CD8-positive, alpha-beta memory T cell (primary cell): ENCODE measurements around the gene FOXM1. TPM values are rescaled to one million over a fixed set of nuclear protein-coding genes. Genes with fewer than 3 reads are reported as not detected.
A peak's percentile ranks its signal among the peaks of the same experiment; 100 is the strongest.

Source experiments
- CTCF ChIA-PET: fragments of 350-600 bp; sonication (Branson Sonifier 250); formaldehyde crosslinking; loops from one replicate; lab custom pipeline; 2021; ENCODE audit warnings: antibody characterized with exemption; lab: Charles Lee
- POLR2A ChIA-PET: fragments of 350-600 bp; sonication (Branson Sonifier 250); formaldehyde crosslinking; loops from one replicate; lab custom pipeline; 2021; ENCODE audit warnings: antibody characterized with exemption; lab: Charles Lee
- DNase-seq, 5 donors: peaks; one replicate each; pipeline versions ENCODE4 v3.0.0 to v3.0.0-alpha.2; 2020 to 2022; ENCODE audit warnings: mixed read lengths in 1 of 5
- H3K27ac ChIP-seq: one replicate; pipeline ENCODE4 v1.7.0; 2013; ENCODE audit warnings: low read depth, mild to moderate bottlenecking, low read length, moderate library complexity
- H3K27me3 ChIP-seq: 2 replicates; pipeline ENCODE4 v1.7.0; 2013; ENCODE audit warnings: low read length, mild to moderate bottlenecking; ENCODE audit not compliant: insufficient read depth, poor library complexity, severe bottlenecking
- H3K36me3 ChIP-seq: 2 replicates; pipeline ENCODE4 v1.7.0; 2013; ENCODE audit warnings: mild to moderate bottlenecking, low read length, moderate library complexity; ENCODE audit not compliant: insufficient read depth
- H3K4me1 ChIP-seq: 2 replicates; pipeline ENCODE4 v1.7.0; 2013; ENCODE audit warnings: mild to moderate bottlenecking, low read length, moderate library complexity; ENCODE audit not compliant: insufficient read depth
- H3K4me3 ChIP-seq: 2 replicates; pipeline ENCODE4 v1.7.0; 2013; ENCODE audit warnings: mild to moderate bottlenecking, low read length
- H3K9me3 ChIP-seq: 2 replicates; pipeline ENCODE4 v1.7.0; 2013; ENCODE audit warnings: mild to moderate bottlenecking, low read length
- H3K27ac Mint-ChIP-seq, 8 donors: one replicate each; pipeline ENCODE4 v1.8.0; 2020 to 2021; ENCODE audit warnings: mixed read lengths in 8 of 8, mild to moderate bottlenecking in 6 of 8, inconsistent platforms in 3 of 8, moderate library complexity in 3 of 8
- H3K27me3 Mint-ChIP-seq, 2 donors: one replicate each; pipeline ENCODE4 v1.8.0; 2020 to 2021; ENCODE audit warnings: mixed read lengths in 2 of 2, mild to moderate bottlenecking in 1 of 2, moderate library complexity in 1 of 2
- H3K36me3 Mint-ChIP-seq, 3 donors: one replicate each; pipeline ENCODE4 v1.8.0; 2020 to 2021; ENCODE audit warnings: mixed read lengths in 3 of 3, inconsistent platforms in 1 of 3, mild to moderate bottlenecking in 1 of 3
- H3K4me1 Mint-ChIP-seq, 3 donors: one replicate each; pipeline ENCODE4 v1.8.0; 2020 to 2021; ENCODE audit warnings: mixed read lengths in 3 of 3, inconsistent platforms in 1 of 3, mild to moderate bottlenecking in 1 of 3
- H3K4me3 Mint-ChIP-seq, 7 donors: one replicate each; pipeline ENCODE4 v1.8.0; 2020 to 2021; ENCODE audit warnings: mixed read lengths in 7 of 7, mild to moderate bottlenecking in 6 of 7, moderate library complexity in 4 of 7, inconsistent platforms in 2 of 7
- H3K9me3 Mint-ChIP-seq, 5 donors: one replicate each; pipeline ENCODE4 v1.8.0; 2020 to 2022; ENCODE audit warnings: mixed read lengths in 5 of 5, mild to moderate bottlenecking in 3 of 5, moderate library complexity in 2 of 5, inconsistent platforms in 1 of 5
- polyA plus RNA-seq: library from polyadenylated mRNA; unstranded; fragments of 300-500 nt; fragmentation: Illumina TruSeq; gene quantifications from one replicate; pipeline ENCODE4 v1.2.3, GENCODE V29; 2021
- total RNA-seq, 2 experiments: library from RNA; stranded (reverse); gene quantifications; one replicate each; pipeline ENCODE4 v1.2.3, GENCODE V29; 2021

FOXM1 gene
- total and polyA plus RNA-seq, 3 experiments from 2014 or later: 0.15 to 67.5 (median 66.2) TPM

GRCh38 chr12:2834581-2835491 is 42.1 kb downstream of the FOXM1 start, which contains the start of gene NRIP2:
NRIP2 (minus strand) TSS chr12:2835035; CDS start chr12:2834983, 52 bp downstream.
- ChIA-PET CTCF (no interaction called here), POLR2A (no interaction called here)
- H3K27ac Mint-ChIP-seq: peak within 1 kb of the TSS in 3 of 8 donors; percentile 24 to 65 (median 52)
- no peaks in the 10 kb centered on the region for H3K4me1 ChIP-seq
- H3K27me3 ChIP-seq: no peaks in the 10 kb centered on the region
- H3K27me3 Mint-ChIP-seq: no peaks in the 10 kb centered on the region
- peaks cover 11% of the 10 kb centered on the region for H3K36me3 ChIP-seq
- peaks cover 0 to 8% (median 5%) of the 10 kb centered on the region in 3 donors for H3K4me1 Mint-ChIP-seq
- H3K27ac ChIP-seq: no peak within 1 kb of the TSS
- H3K9me3 Mint-ChIP-seq: no peaks in the 10 kb centered on the region
- no peak within 1 kb of the TSS for H3K4me3 ChIP-seq
- H3K9me3 ChIP-seq: no peaks in the 10 kb centered on the region
- peaks cover 9 to 50% (median 16%) of the 10 kb centered on the region in 3 donors for H3K36me3 Mint-ChIP-seq
- H3K4me3 Mint-ChIP-seq: no peak within 1 kb of the TSS
- DNase-seq: no peak

GRCh38 chr12:2833810-2834209 is 43.2 kb downstream of the FOXM1 start:
- ChIA-PET POLR2A (no interaction called here), CTCF (no interaction called here)
- Mint-ChIP-seq H3K36me3 (peaks cover 0 to 48% (median 9%) of the 10 kb centered on the region in 3 donors), H3K9me3 (no peaks in the 10 kb centered on the region), H3K27me3 (no peaks in the 10 kb centered on the region), H3K4me1 (peaks cover 0 to 8% (median 5%) of the 10 kb centered on the region in 3 donors), H3K4me3 (no peak overlapping the region), H3K27ac (no peak overlapping the region)
- no peaks in the 10 kb centered on the region for H3K4me1 ChIP-seq
- no peaks in the 10 kb centered on the region for H3K27me3 ChIP-seq
- no peak overlapping the region for H3K4me3 ChIP-seq
- peaks cover 11% of the 10 kb centered on the region for H3K36me3 ChIP-seq
- DNase-seq: no peak
- no peak overlapping the region for H3K27ac ChIP-seq
- no peaks in the 10 kb centered on the region for H3K9me3 ChIP-seq

DNA sequence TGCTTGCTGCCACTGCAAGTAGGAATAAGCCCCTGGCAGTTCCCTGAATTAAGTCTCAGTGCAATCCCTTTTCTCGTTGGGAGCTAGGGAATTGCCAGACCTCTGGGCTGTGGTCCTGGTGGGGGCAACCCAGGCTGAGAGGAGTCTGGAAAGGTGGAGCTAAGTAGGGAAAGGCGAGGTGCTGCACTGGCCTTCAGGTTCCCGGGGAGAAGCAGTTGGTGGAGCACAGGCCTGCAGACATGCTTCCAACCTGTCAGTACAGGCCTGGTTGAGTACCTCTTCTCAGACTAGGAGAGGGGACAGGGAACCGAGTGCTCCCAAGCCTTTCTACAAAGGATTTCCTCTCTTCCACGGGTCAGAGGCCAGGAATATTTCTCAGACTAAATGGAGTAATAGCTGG is 43.6 kb downstream of the FOXM1 start:
- Mint-ChIP-seq H3K27ac (no peak overlapping the region), H3K36me3 (peaks cover 0 to 47% (median 10%) of the 10 kb centered on the region in 3 donors), H3K4me3 (no peak overlapping the region), H3K4me1 (peaks cover 0 to 8% (median 5%) of the 10 kb centered on the region in 3 donors), H3K9me3 (no peaks in the 10 kb centered on the region), H3K27me3 (no peaks in the 10 kb centered on the region)
- H3K4me3 ChIP-seq: no peak overlapping the region
- H3K27ac ChIP-seq: no peak overlapping the region
- ChIA-PET CTCF (no interaction called here), POLR2A (no interaction called here)
- no peak for DNase-seq
- H3K4me1 ChIP-seq: no peaks in the 10 kb centered on the region
- peaks cover 7% of the 10 kb centered on the region for H3K36me3 ChIP-seq
- H3K27me3 ChIP-seq: no peaks in the 10 kb centered on the region
- no peaks in the 10 kb centered on the region for H3K9me3 ChIP-seq

DNA sequence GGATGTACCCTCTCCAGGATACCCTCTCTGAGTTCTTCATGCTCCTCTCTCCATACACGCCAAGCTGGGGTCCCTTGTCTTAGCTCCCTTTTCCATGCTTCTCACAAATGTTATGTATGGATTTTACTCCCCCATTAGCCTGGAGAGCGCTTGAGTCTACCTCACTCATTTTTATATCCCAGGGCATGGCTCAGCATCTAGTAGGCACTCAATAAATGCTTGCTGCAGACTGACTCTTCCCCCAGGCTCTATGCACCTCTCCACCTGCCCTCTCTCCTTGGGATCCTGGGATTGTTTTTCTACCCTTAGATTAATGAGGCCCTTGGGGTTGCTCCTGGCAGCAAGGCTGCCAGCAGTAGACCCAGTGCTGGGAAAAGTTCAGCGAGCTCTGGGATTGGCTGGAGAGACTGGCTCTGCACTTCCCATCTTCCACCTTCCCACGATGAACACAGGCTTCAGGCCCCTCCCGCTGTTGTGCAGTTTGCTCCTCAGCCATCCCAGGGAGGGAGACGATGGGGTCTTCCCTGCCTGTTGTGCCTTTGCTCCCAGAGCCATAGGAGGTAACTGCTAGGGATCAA is 44.3 kb downstream of the FOXM1 start:
- ChIA-PET CTCF (no interaction called here), POLR2A (no interaction called here)
- peaks cover 0 to 47% (median 14%) of the 10 kb centered on the region in 3 donors for H3K36me3 Mint-ChIP-seq

GRCh38 chr12:2829275-2829674 is 47.7 kb downstream of the FOXM1 start:
- no peaks in the 10 kb centered on the region for H3K4me1 Mint-ChIP-seq
- ChIA-PET CTCF (no interaction called here), POLR2A (no interaction called here)
- no peak overlapping the region for H3K4me3 ChIP-seq
- no peaks in the 10 kb centered on the region for H3K27me3 ChIP-seq
- no peaks in the 10 kb centered on the region for H3K9me3 ChIP-seq
- no peaks in the 10 kb centered on the region for H3K9me3 Mint-ChIP-seq
- H3K4me1 ChIP-seq: no peaks in the 10 kb centered on the region
- peak overlapping the region in 3 of 8 donors; percentile 17 to 34 (median 33) for H3K27ac Mint-ChIP-seq
- H3K27me3 Mint-ChIP-seq: no peaks in the 10 kb centered on the region
- peaks cover 0 to 69% (median 23%) of the 10 kb centered on the region in 3 donors for H3K36me3 Mint-ChIP-seq
- no peak for DNase-seq
- peaks cover 40% of the 10 kb centered on the region for H3K36me3 ChIP-seq
- H3K27ac ChIP-seq: no peak overlapping the region
- H3K4me3 Mint-ChIP-seq: no peak overlapping the region

More for the DNA sequence above, 44.3 kb downstream of the FOXM1 start:
- H3K4me1 ChIP-seq: no peaks in the 10 kb centered on the region
- H3K36me3 ChIP-seq: peaks cover 7% of the 10 kb centered on the region
- no peak overlapping the region for H3K4me3 ChIP-seq
- Mint-ChIP-seq H3K9me3 (no peaks in the 10 kb centered on the region), H3K4me1 (peaks cover 0 to 8% (median 5%) of the 10 kb centered on the region in 3 donors), H3K27ac (peak overlapping the region in 5 of 8 donors; percentile 14 to 81 (median 66)), H3K4me3 (no peak overlapping the region), H3K27me3 (no peaks in the 10 kb centered on the region)
- no peak for DNase-seq
- no peaks in the 10 kb centered on the region for H3K9me3 ChIP-seq
- H3K27ac ChIP-seq: no peak overlapping the region
- H3K27me3 ChIP-seq: no peaks in the 10 kb centered on the region

DNA sequence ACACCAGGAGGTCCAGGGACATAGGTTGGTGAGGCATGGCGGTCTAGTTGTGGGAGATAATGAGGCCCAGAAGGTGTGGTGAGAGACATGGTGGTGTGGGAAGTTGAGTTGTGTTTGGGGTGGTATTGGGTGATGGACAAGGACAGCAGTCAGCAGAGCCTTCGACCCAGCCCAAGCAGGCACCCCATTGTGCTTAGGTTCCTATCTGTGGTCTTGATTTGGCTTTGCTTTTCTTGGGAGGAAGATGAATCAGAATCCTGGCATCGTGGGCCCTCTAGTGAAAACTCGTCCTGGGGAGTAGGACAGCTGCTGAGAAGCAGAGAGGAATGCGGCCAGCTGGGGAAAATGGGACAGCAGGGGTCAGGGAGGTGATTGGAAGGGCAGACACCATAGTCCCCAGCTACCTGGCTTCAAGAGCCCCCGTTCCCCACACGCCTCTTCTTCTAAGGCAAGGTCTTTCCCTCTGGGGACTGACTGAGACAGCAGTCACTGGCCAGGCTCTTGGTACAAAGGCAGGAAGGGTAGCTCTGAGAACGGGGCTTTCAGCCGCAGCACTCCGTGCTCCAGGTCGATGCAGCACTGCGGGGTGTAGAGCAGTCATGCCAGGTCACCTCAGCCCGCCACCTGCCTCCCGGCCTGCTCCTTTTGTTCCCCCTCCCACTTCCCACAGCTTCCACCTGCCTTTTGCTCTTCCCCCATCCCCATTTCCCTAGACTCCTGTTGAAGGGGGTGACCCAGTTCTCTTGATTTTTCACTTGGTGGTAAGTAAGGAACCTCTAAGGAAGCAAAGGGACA is 50.1 kb downstream of the FOXM1 start:
- ChIA-PET CTCF (no interaction called here), POLR2A (interaction anchor here (0.7 kb wide), 1 partner anchor 9 kb away, joined by 3 read pairs; no protein-coding TSS in a partner anchor)
- no peak for DNase-seq
- H3K4me3 ChIP-seq: no peak overlapping the region
- Mint-ChIP-seq H3K4me3 (no peak overlapping the region), H3K27me3 (no peaks in the 10 kb centered on the region), H3K9me3 (no peaks in the 10 kb centered on the region), H3K4me1 (no peaks in the 10 kb centered on the region), H3K27ac (peak overlapping the region in 4 of 8 donors; percentile 27 to 84 (median 56)), H3K36me3 (peaks cover 0 to 90% (median 35%) of the 10 kb centered on the region in 3 donors)
- no peaks in the 10 kb centered on the region for H3K9me3 ChIP-seq
- H3K27me3 ChIP-seq: no peaks in the 10 kb centered on the region
- no peak overlapping the region for H3K27ac ChIP-seq
- H3K4me1 ChIP-seq: no peaks in the 10 kb centered on the region
- H3K36me3 ChIP-seq: peaks cover 62% of the 10 kb centered on the region

DNA sequence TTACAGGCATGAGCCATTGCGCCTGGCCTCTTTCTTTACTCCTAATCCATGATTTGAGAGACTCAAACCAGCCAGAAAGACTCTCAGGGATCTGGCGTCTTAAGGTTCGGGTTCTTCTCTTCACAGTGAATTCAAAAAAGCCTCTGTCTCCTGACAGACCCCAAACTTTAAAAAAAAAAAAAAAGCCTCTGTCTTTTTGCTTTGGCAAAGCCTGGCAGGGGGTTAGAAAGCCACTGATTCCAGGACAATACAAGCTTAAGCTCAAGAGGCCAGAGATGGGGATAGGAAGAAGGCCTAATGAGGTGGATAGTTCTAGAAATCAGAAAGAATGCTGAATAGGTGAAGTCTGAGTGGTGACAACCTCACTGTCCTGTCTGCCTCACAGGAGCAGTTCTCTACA is 50.9 kb downstream of the FOXM1 start:
- Mint-ChIP-seq H3K27me3 (no peaks in the 10 kb centered on the region), H3K9me3 (no peaks in the 10 kb centered on the region), H3K27ac (no peak overlapping the region), H3K4me1 (no peaks in the 10 kb centered on the region), H3K4me3 (no peak overlapping the region), H3K36me3 (peaks cover 0 to 92% (median 32%) of the 10 kb centered on the region in 3 donors)
- DNase-seq: no peak
- Histone ChIP-seq H3K36me3 (peaks cover 71% of the 10 kb centered on the region), H3K4me1 (no peaks in the 10 kb centered on the region), H3K27ac (no peak overlapping the region), H3K27me3 (no peaks in the 10 kb centered on the region), H3K9me3 (no peaks in the 10 kb centered on the region), H3K4me3 (no peak overlapping the region)
- POLR2A ChIA-PET: interaction anchor here (0.7 kb wide), 1 partner anchor 10 kb away, joined by 3 read pairs; no protein-coding TSS in a partner anchor
- CTCF ChIA-PET: no interaction called here
